Measurements from ENCODE around the gene SCYGR7. TPM values are rescaled to one million over a fixed set of nuclear protein-coding genes. Genes with fewer than 3 reads are reported as not detected.
A peak's percentile ranks its signal among the peaks of the same experiment; 100 is the strongest.

SCYGR7 gene
- total and polyA plus RNA-seq, 2 of the 13 experiments (the other 11 are each of a cell fraction or from before 2014, with no cell fraction given) = not detected

- peak; percentile 40 for TF ChIP-seq ASH2L (IDR thresholded peaks at IDR 0.05; ENCODE audit: insufficient read length, low read depth, low read length)
- TF ChIP-seq FOXA1 (IDR thresholded peaks at IDR 0.05) = no peak
- peak; percentile 70 for TF ChIP-seq FOXA1 (CRISPR knock-in tag; IDR thresholded peaks at IDR 0.05)
- TF ChIP-seq SUZ12 (IDR thresholded peaks at IDR 0.05; ENCODE audit: low read depth, low read length) = no peak
- no peak for TF ChIP-seq ZNF781 (CRISPR knock-in tag; IDR thresholded peaks at IDR 0.05; ENCODE audit: borderline replicate concordance, not compliant biosample characterization)
- TF ChIP-seq BCL6 (CRISPR knock-in tag; IDR thresholded peaks at IDR 0.05) = peak; percentile 29; the same call in 1 of the 2 replicates
- TF ChIP-seq MTF1 (CRISPR knock-in tag; IDR thresholded peaks at IDR 0.05) = no peak
- TF ChIP-seq ZNF609 (CRISPR knock-in tag; IDR thresholded peaks at IDR 0.05; ENCODE audit: borderline replicate concordance) = no peak
- TF ChIP-seq SP140L (CRISPR knock-in tag; IDR thresholded peaks at IDR 0.05; ENCODE audit: borderline replicate concordance) = no peak
- TF ChIP-seq UBTF (CRISPR knock-in tag; IDR thresholded peaks at IDR 0.05) = no peak
- TF ChIP-seq JDP2 (CRISPR knock-in tag; IDR thresholded peaks at IDR 0.05; ENCODE audit: borderline replicate concordance) = no peak
- TF ChIP-seq ZNF33A (CRISPR knock-in tag; IDR thresholded peaks at IDR 0.05; ENCODE audit: borderline replicate concordance) = no peak
- no peak for TF ChIP-seq TBL1XR1 (IDR thresholded peaks at IDR 0.05; ENCODE audit: borderline replicate concordance, low read length, partially characterized antibody)
- TF ChIP-seq ZBTB7B (CRISPR knock-in tag; IDR thresholded peaks at IDR 0.05) = no peak
- peak; percentile 90 for TF ChIP-seq TEAD3 (CRISPR knock-in tag; optimal IDR thresholded peaks at IDR 0.05; ENCODE audit: borderline replicate concordance)
- no peak for TF ChIP-seq HHEX (CRISPR knock-in tag; IDR thresholded peaks at IDR 0.05)
- TF ChIP-seq RXRA (CRISPR knock-in tag; IDR thresholded peaks at IDR 0.05) = no peak
- TF ChIP-seq ZKSCAN1 (IDR thresholded peaks at IDR 0.05; ENCODE audit: low read length) = 0 out of 2 replicates have a peak, but pooled peaks have one; percentile 25
- no peak for TF ChIP-seq IKZF4 (CRISPR knock-in tag; IDR thresholded peaks at IDR 0.05; ENCODE audit: borderline replicate concordance, low read depth, not compliant biosample characterization)
- no peak for TF ChIP-seq XBP1 (CRISPR knock-in tag; IDR thresholded peaks at IDR 0.05)
- no peak for TF ChIP-seq DRAP1 (CRISPR knock-in tag; IDR thresholded peaks at IDR 0.05)
- no peak for TF ChIP-seq HOMEZ (CRISPR knock-in tag; IDR thresholded peaks at IDR 0.05; ENCODE audit: low read depth)
- no peak for TF ChIP-seq ZNF580 (CRISPR knock-in tag; IDR thresholded peaks at IDR 0.05; ENCODE audit: borderline replicate concordance, low read depth)
These were observed 24.8 kb upstream of the SCYGR7 start (continued) for GRCh38 chr2:227703280-227703732.
